ENCODE data around the gene SLC1A2.

The SLC1A2 gene

GRCh38 chr11:35327829-35328228, 91.5 kb downstream of the SLC1A2 start:
- no peak overlapping the region for H3K27ac Mint-ChIP-seq
- H3K9me3 Mint-ChIP-seq = no peaks in the 10 kb centered on the region
- no peaks in the 10 kb centered on the region for H3K36me3 Mint-ChIP-seq (ENCODE audit: low read depth)
- intact Hi-C loops (cut with micrococcal nuclease) = no loop called here
- H3K4me3 Mint-ChIP-seq = no peak overlapping the region
- H3K27me3 Mint-ChIP-seq = no peaks in the 10 kb centered on the region
- H3K4me1 Mint-ChIP-seq (ENCODE audit: low read depth) = peaks cover 43% of the 10 kb centered on the region

GRCh38 chr11:35326266-35326879, 93.0 kb downstream of the SLC1A2 start:
- Mint-ChIP-seq H3K4me1 (ENCODE audit: low read depth) (peaks cover 34% of the 10 kb centered on the region), H3K27ac (no peak overlapping the region), H3K9me3 (no peaks in the 10 kb centered on the region), H3K4me3 (no peak overlapping the region), H3K27me3 (no peaks in the 10 kb centered on the region), H3K36me3 (ENCODE audit: low read depth) (no peaks in the 10 kb centered on the region)
- intact Hi-C loops (cut with micrococcal nuclease) = no loop called here

- intact Hi-C loops (cut with micrococcal nuclease) = no loop called here
- Mint-ChIP-seq H3K4me1 (ENCODE audit: low read depth) (peaks cover 20% of the 10 kb centered on the region), H3K9me3 (peaks cover 8% of the 10 kb centered on the region), H3K27me3 (no peaks in the 10 kb centered on the region), H3K4me3 (no peak overlapping the region), H3K27ac (no peak overlapping the region), H3K36me3 (ENCODE audit: low read depth) (no peaks in the 10 kb centered on the region)
Observed at GRCh38 chr11:35324981-35325380, 94.4 kb downstream of the SLC1A2 start.

GRCh38 chr11:35324183-35324886, 95.0 kb downstream of the SLC1A2 start:
- Mint-ChIP-seq H3K36me3 (ENCODE audit: low read depth) (no peaks in the 10 kb centered on the region), H3K9me3 (peaks cover 8% of the 10 kb centered on the region), H3K4me3 (no peak overlapping the region), H3K4me1 (ENCODE audit: low read depth) (peaks cover 19% of the 10 kb centered on the region), H3K27me3 (no peaks in the 10 kb centered on the region), H3K27ac (no peak overlapping the region)
- intact Hi-C loops (cut with micrococcal nuclease) = no loop called here

GRCh38 chr11:35323076-35323868, 96.1 kb downstream of the SLC1A2 start:
- H3K4me1 Mint-ChIP-seq (ENCODE audit: low read depth) = peaks cover 25% of the 10 kb centered on the region
- H3K27me3 Mint-ChIP-seq = no peaks in the 10 kb centered on the region
- no peak overlapping the region for H3K4me3 Mint-ChIP-seq
- H3K27ac Mint-ChIP-seq = no peak overlapping the region
- peaks cover 8% of the 10 kb centered on the region for H3K9me3 Mint-ChIP-seq
- intact Hi-C loops (cut with micrococcal nuclease) = no loop called here
- no peaks in the 10 kb centered on the region for H3K36me3 Mint-ChIP-seq (ENCODE audit: low read depth)

- Mint-ChIP-seq H3K4me3 (no peak overlapping the region), H3K27me3 (no peaks in the 10 kb centered on the region)
Observed at GRCh38 chr11:35322318-35322979, 96.9 kb downstream of the SLC1A2 start.

GRCh38 chr11:35321532-35322317, 97.6 kb downstream of the SLC1A2 start:
- intact Hi-C loops (cut with micrococcal nuclease) = no loop called here
- peak overlapping the region; percentile 67 for H3K27ac Mint-ChIP-seq
- peaks cover 23% of the 10 kb centered on the region for H3K4me1 Mint-ChIP-seq (ENCODE audit: low read depth)
- H3K27me3 Mint-ChIP-seq = no peaks in the 10 kb centered on the region
- peaks cover 8% of the 10 kb centered on the region for H3K9me3 Mint-ChIP-seq
- H3K4me3 Mint-ChIP-seq = no peak overlapping the region
- H3K36me3 Mint-ChIP-seq (ENCODE audit: low read depth) = no peaks in the 10 kb centered on the region

More at GRCh38 chr11:35322318-35322979, 96.9 kb downstream of the SLC1A2 start:
- Mint-ChIP-seq H3K36me3 (ENCODE audit: low read depth) (no peaks in the 10 kb centered on the region), H3K4me1 (ENCODE audit: low read depth) (peaks cover 19% of the 10 kb centered on the region), H3K27ac (no peak overlapping the region), H3K9me3 (peaks cover 8% of the 10 kb centered on the region)
- intact Hi-C loops (cut with micrococcal nuclease) = no loop called here

- no peaks in the 10 kb centered on the region for H3K36me3 Mint-ChIP-seq (ENCODE audit: low read depth)
- intact Hi-C loops (cut with micrococcal nuclease) = no loop called here
- H3K4me1 Mint-ChIP-seq (ENCODE audit: low read depth) = peaks cover 30% of the 10 kb centered on the region
- no peaks in the 10 kb centered on the region for H3K27me3 Mint-ChIP-seq
- no peak overlapping the region for H3K4me3 Mint-ChIP-seq
- peak overlapping the region; percentile 67 for H3K27ac Mint-ChIP-seq
- H3K9me3 Mint-ChIP-seq = peaks cover 8% of the 10 kb centered on the region
Observed at GRCh38 chr11:35321111-35321510, 98.2 kb downstream of the SLC1A2 start.

GRCh38 chr11:35318977-35319925, 100.1 kb downstream of the SLC1A2 start:
- H3K36me3 Mint-ChIP-seq (ENCODE audit: low read depth) = no peaks in the 10 kb centered on the region
- H3K4me1 Mint-ChIP-seq (ENCODE audit: low read depth) = peaks cover 33% of the 10 kb centered on the region
- peaks cover 8% of the 10 kb centered on the region for H3K9me3 Mint-ChIP-seq
- peak overlapping the region; percentile 81 for H3K27ac Mint-ChIP-seq
- intact Hi-C loops (cut with micrococcal nuclease) = loop anchor here (10.0 kb wide), 1 partner anchor 234 kb away; no protein-coding TSS in a partner anchor
- no peaks in the 10 kb centered on the region for H3K27me3 Mint-ChIP-seq
- H3K4me3 Mint-ChIP-seq = no peak overlapping the region

- no peak overlapping the region for H3K27ac Mint-ChIP-seq
- no peaks in the 10 kb centered on the region for H3K36me3 Mint-ChIP-seq (ENCODE audit: low read depth)
- no peaks in the 10 kb centered on the region for H3K27me3 Mint-ChIP-seq
- intact Hi-C loops (cut with micrococcal nuclease) = loop anchor here (10.0 kb wide), 1 partner anchor 234 kb away; no protein-coding TSS in a partner anchor
- peaks cover 39% of the 10 kb centered on the region for H3K4me1 Mint-ChIP-seq (ENCODE audit: low read depth)
- H3K9me3 Mint-ChIP-seq = peaks cover 8% of the 10 kb centered on the region
- no peak overlapping the region for H3K4me3 Mint-ChIP-seq
Observed at GRCh38 chr11:35318309-35318708, 101.0 kb downstream of the SLC1A2 start.

GRCh38 chr11:35317253-35317652, 102.1 kb downstream of the SLC1A2 start:
- intact Hi-C loops (cut with micrococcal nuclease) = loop anchor here (10.0 kb wide), 1 partner anchor 232 kb away; no protein-coding TSS in a partner anchor
- no peaks in the 10 kb centered on the region for H3K27me3 Mint-ChIP-seq
- peaks cover 8% of the 10 kb centered on the region for H3K9me3 Mint-ChIP-seq
- H3K36me3 Mint-ChIP-seq (ENCODE audit: low read depth) = no peaks in the 10 kb centered on the region
- peak overlapping the region; percentile 56 for H3K27ac Mint-ChIP-seq
- H3K4me3 Mint-ChIP-seq = no peak overlapping the region
- H3K4me1 Mint-ChIP-seq (ENCODE audit: low read depth) = peaks cover 45% of the 10 kb centered on the region

GRCh38 chr11:35316161-35316560, 103.2 kb downstream of the SLC1A2 start:
- H3K4me1 Mint-ChIP-seq (ENCODE audit: low read depth) = peaks cover 56% of the 10 kb centered on the region
- H3K36me3 Mint-ChIP-seq (ENCODE audit: low read depth) = no peaks in the 10 kb centered on the region
- intact Hi-C loops (cut with micrococcal nuclease) = loop anchor here (10.0 kb wide), 1 partner anchor 231 kb away; no protein-coding TSS in a partner anchor
- no peak overlapping the region for H3K27ac Mint-ChIP-seq
- no peak overlapping the region for H3K4me3 Mint-ChIP-seq
- H3K9me3 Mint-ChIP-seq = peaks cover 8% of the 10 kb centered on the region
- H3K27me3 Mint-ChIP-seq = no peaks in the 10 kb centered on the region

All from dendritic cell treated with granulocyte-macrophage colony-stimulating factor and Interleukin-4, amounts not matched to agents 40 ng/mL and 50 ng/mL, for 4 days (primary cell).